C4-2B (cell line): ENCODE data around the gene C2orf80.

Experiments
- CTCF ChIP-seq: fragments of 450-650 bp; conservative IDR thresholded peaks from 2 replicates; pipeline ENCODE4 v1.5.1; 2017; ENCODE audit warnings: mild to moderate bottlenecking
- ZFX ChIP-seq: fragments of 450-650 bp; IDR thresholded peaks from 2 replicates; pipeline ENCODE4 v1.6.1; 2017

GRCh38 chr2:208130712-208131110, 59.1 kb downstream of the C2orf80 start:
- TF ChIP-seq CTCF (no peak), ZFX (no peak)
